AG10803 (cell line): Measurements from ENCODE around the gene BRMS1.
"Not testable (repeated sequence)": the region's sequence is repeated elsewhere in the genome, so short reads cannot be mapped to it uniquely, and the experiment has no call there.

ENCODE experiments used
- DNase-seq: peaks from one replicate; pipeline ENCODE4 v3.0.0; 2010; ENCODE audit warnings: low read depth
- H3K4me3 ChIP-seq: 2 replicates; pipeline ENCODE4 v1.5.1; 2011; ENCODE audit warnings: mild to moderate bottlenecking, low read length, control low read depth
- CTCF ChIP-seq: conservative IDR thresholded peaks from 2 replicates; pipeline ENCODE4 v1.5.1; 2011; ENCODE audit warnings: mild to moderate bottlenecking, low read length, control low read depth, inconsistent platforms

Gene BRMS1

GRCh38 chr11:66322732-66323427, 22.0 kb downstream of the BRMS1 start:
- H3K4me3 ChIP-seq, result no peak overlapping the region
- TF ChIP-seq CTCF, result no peak
- peak; percentile 71 for DNase-seq

- DNase-seq, result peak; percentile 21
- H3K4me3 ChIP-seq, result no peak overlapping the region
- no peak for TF ChIP-seq CTCF
Measured at GRCh38 chr11:66321606-66322005, 23.3 kb downstream of the BRMS1 start.

GRCh38 chr11:66320748-66321147, 24.2 kb downstream of the BRMS1 start:
- DNase-seq, H3K4me3 ChIP-seq: not testable (repeated sequence)

- DNase-seq, H3K4me3 ChIP-seq: not testable (repeated sequence)
Measured at GRCh38 chr11:66320289-66320688, 24.6 kb downstream of the BRMS1 start.

- TF ChIP-seq CTCF, result no peak
- H3K4me3 ChIP-seq, result no peak overlapping the region
- no peak for DNase-seq
Measured at GRCh38 chr11:66318600-66318970, 26.3 kb downstream of the BRMS1 start.

- DNase-seq, result peak; percentile 89
- H3K4me3 ChIP-seq, result peak overlapping the region; percentile 93
- no peak for TF ChIP-seq CTCF
Measured at GRCh38 chr11:66317723-66318599, 26.9 kb downstream of the BRMS1 start.

- peak; percentile 76 for DNase-seq
- H3K4me3 ChIP-seq, result peak overlapping the region; percentile 93
- TF ChIP-seq CTCF, result no peak
Measured at GRCh38 chr11:66317322-66317722, 27.6 kb downstream of the BRMS1 start.

GRCh38 chr11:66316849-66317251, 28.1 kb downstream of the BRMS1 start, which contains the start of gene CD248:
Gene CD248, minus strand, starts transcription at chr11:66317044. Its CDS starts 17 bp downstream, at chr11:66317027.
- peak; percentile 84 for DNase-seq
- H3K4me3 ChIP-seq, result peak within 1 kb of the TSS; percentile 93

More at GRCh38 chr11:66316849-66317251, 28.1 kb downstream of the BRMS1 start, which contains the start of gene CD248:
- no peak for TF ChIP-seq CTCF
